HL-60 (cell line): ENCODE data around the gene MTIF3.

Experiments
- POLR2AphosphoS5 ChIP-seq: IDR thresholded peaks from 2 replicates; pipeline ENCODE4 v1.6.1; 2012; ENCODE audit warnings: low read depth
- REST ChIP-seq: IDR thresholded peaks from 2 replicates; pipeline ENCODE4 v1.6.1; 2012; ENCODE audit warnings: low read depth; ENCODE audit not compliant: insufficient replicate concordance
- SPI1 ChIP-seq: IDR thresholded peaks from 2 replicates; pipeline ENCODE4 v1.6.1; 2012; ENCODE audit warnings: low read depth, mild to moderate bottlenecking, borderline replicate concordance
- TF ChIP-seq, protein P1 (sequence below): IDR thresholded peaks from one replicate; pipeline ENCODE4 v1.5.1; 2011; ENCODE audit warnings: low read length, control low read depth, inconsistent platforms; ENCODE audit not compliant: insufficient read depth

GRCh38 chr13:27440408-27440807 is 10.0 kb downstream of the MTIF3 start:
- TF ChIP-seq, protein P1, sequence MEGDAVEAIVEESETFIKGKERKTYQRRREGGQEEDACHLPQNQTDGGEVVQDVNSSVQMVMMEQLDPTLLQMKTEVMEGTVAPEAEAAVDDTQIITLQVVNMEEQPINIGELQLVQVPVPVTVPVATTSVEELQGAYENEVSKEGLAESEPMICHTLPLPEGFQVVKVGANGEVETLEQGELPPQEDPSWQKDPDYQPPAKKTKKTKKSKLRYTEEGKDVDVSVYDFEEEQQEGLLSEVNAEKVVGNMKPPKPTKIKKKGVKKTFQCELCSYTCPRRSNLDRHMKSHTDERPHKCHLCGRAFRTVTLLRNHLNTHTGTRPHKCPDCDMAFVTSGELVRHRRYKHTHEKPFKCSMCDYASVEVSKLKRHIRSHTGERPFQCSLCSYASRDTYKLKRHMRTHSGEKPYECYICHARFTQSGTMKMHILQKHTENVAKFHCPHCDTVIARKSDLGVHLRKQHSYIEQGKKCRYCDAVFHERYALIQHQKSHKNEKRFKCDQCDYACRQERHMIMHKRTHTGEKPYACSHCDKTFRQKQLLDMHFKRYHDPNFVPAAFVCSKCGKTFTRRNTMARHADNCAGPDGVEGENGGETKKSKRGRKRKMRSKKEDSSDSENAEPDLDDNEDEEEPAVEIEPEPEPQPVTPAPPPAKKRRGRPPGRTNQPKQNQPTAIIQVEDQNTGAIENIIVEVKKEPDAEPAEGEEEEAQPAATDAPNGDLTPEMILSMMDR: no peak
- TF ChIP-seq POLR2AphosphoS5 (no peak), SPI1 (no peak), REST (no peak)
